Nephron progenitor cell (in vitro differentiated cells): Measurements from ENCODE around the gene INPP5F.

Source experiments
- DNase-seq: peaks from one replicate; pipeline ENCODE4 v3.0.0; 2021
- H3K27ac Mint-ChIP-seq: 2 replicates; pipeline ENCODE4 v1.8.0; 2021; ENCODE audit warnings: mild to moderate bottlenecking, moderate library complexity, mixed read lengths
- H3K27me3 Mint-ChIP-seq: 2 replicates; pipeline ENCODE4 v1.8.0; 2021; ENCODE audit warnings: mild to moderate bottlenecking, low read depth, mixed read lengths; ENCODE audit not compliant: poor library complexity
- H3K36me3 Mint-ChIP-seq: 2 replicates; pipeline ENCODE4 v1.8.0; 2021; ENCODE audit warnings: low read depth, mixed read lengths
- H3K4me1 Mint-ChIP-seq: 2 replicates; pipeline ENCODE4 v1.8.0; 2021; ENCODE audit warnings: mixed read lengths
- H3K4me3 Mint-ChIP-seq: 2 replicates; pipeline ENCODE4 v1.8.0; 2021; ENCODE audit warnings: mild to moderate bottlenecking, moderate library complexity, mixed read lengths
- H3K9me3 Mint-ChIP-seq: 2 replicates; pipeline ENCODE4 v1.8.0; 2021; ENCODE audit warnings: mild to moderate bottlenecking, moderate library complexity, mixed read lengths
- CTCF ChIP-seq: fragments of 200-600 bp; sonication (generic); IDR thresholded peaks from 2 replicates; pipeline ENCODE4 v1.5.0; 2021; ENCODE audit warnings: antibody characterized with exemption

INPP5F gene

GRCh38 chr10:119853574-119853973, 127.7 kb downstream of the INPP5F start:
- TF ChIP-seq CTCF = no peak
- Mint-ChIP-seq H3K27me3 (no peaks in the 10 kb centered on the region), H3K9me3 (no peaks in the 10 kb centered on the region), H3K36me3 (peaks cover 61% of the 10 kb centered on the region), H3K4me3 (no peak overlapping the region), H3K27ac (no peak overlapping the region), H3K4me1 (no peaks in the 10 kb centered on the region)
- DNase-seq = no peak

GRCh38 chr10:119858063-119858462, 132.2 kb downstream of the INPP5F start:
- H3K4me1 Mint-ChIP-seq = peaks cover 7% of the 10 kb centered on the region
- H3K36me3 Mint-ChIP-seq = peaks cover 41% of the 10 kb centered on the region
- H3K27ac Mint-ChIP-seq = no peak overlapping the region
- TF ChIP-seq CTCF = no peak
- no peak for DNase-seq
- H3K4me3 Mint-ChIP-seq = no peak overlapping the region
- H3K27me3 Mint-ChIP-seq = no peaks in the 10 kb centered on the region
- no peaks in the 10 kb centered on the region for H3K9me3 Mint-ChIP-seq

GRCh38 chr10:119859420-119860258, 133.8 kb downstream of the INPP5F start:
- Mint-ChIP-seq H3K36me3 (peaks cover 51% of the 10 kb centered on the region), H3K4me1 (peaks cover 7% of the 10 kb centered on the region), H3K27ac (no peak overlapping the region), H3K9me3 (peaks cover 11% of the 10 kb centered on the region), H3K27me3 (no peaks in the 10 kb centered on the region), H3K4me3 (no peak overlapping the region)
- TF ChIP-seq CTCF = peak; percentile 71
- DNase-seq = no peak

- TF ChIP-seq CTCF = no peak
- peaks cover 52% of the 10 kb centered on the region for H3K36me3 Mint-ChIP-seq
- H3K27me3 Mint-ChIP-seq = no peaks in the 10 kb centered on the region
- peaks cover 25% of the 10 kb centered on the region for H3K9me3 Mint-ChIP-seq
- no peak for DNase-seq
- H3K4me3 Mint-ChIP-seq = no peak overlapping the region
- peak overlapping the region; percentile 47 for H3K27ac Mint-ChIP-seq
- H3K4me1 Mint-ChIP-seq = peaks cover 7% of the 10 kb centered on the region
Measured at GRCh38 chr10:119860866-119861607, 135.2 kb downstream of the INPP5F start.

GRCh38 chr10:119862524-119862923, 136.7 kb downstream of the INPP5F start:
- peaks cover 31% of the 10 kb centered on the region for H3K9me3 Mint-ChIP-seq
- DNase-seq = no peak
- no peak for TF ChIP-seq CTCF
- H3K36me3 Mint-ChIP-seq = peaks cover 56% of the 10 kb centered on the region
- H3K27ac Mint-ChIP-seq = no peak overlapping the region
- H3K4me3 Mint-ChIP-seq = no peak overlapping the region
- no peaks in the 10 kb centered on the region for H3K27me3 Mint-ChIP-seq
- peaks cover 7% of the 10 kb centered on the region for H3K4me1 Mint-ChIP-seq
